Measurements from ENCODE around the gene TBC1D2B. TPM values are rescaled to one million over a fixed set of nuclear protein-coding genes. Genes with fewer than 3 reads are reported as not detected.

TBC1D2B gene
- total RNA-seq, 1 experiment from 2014 or later: 17.6 TPM

GRCh38 chr15:78048628-78048920, 28.9 kb downstream of the TBC1D2B start:
- H3K4me1 ChIP-seq (ENCODE audit: insufficient read depth, low read length): no peaks in the 10 kb centered on the region; the same call in 1 of the 2 replicates
- H3K27me3 ChIP-seq (ENCODE audit: insufficient read depth, low read length): no peaks in the 10 kb centered on the region
- Mint-ChIP-seq H3K9me3 (no peaks in the 10 kb centered on the region), H3K27ac (0 out of 7 replicates have a peak overlapping the region, but pooled peaks of 1 of the 3 experiments have one; percentile 37), H3K36me3 (ENCODE audit: insufficient read depth in 1 of 3, low read depth in 3 of 3) (peaks cover 0 to 7% (median 6%) of the 10 kb centered on the region in 3 experiments; a peak in 3 of 7 replicates), H3K4me1 (peaks cover 19 to 24% of the 10 kb centered on the region in 2 experiments), H3K27me3 (ENCODE audit: low read depth) (no peaks in the 10 kb centered on the region; the same call in 1 of the 2 replicates), H3K4me3 (no peak overlapping the region)
- no CpG with 5 or more reads among the region's 5 CpGs for WGBS (ENCODE audit: extremely low coverage, insufficient read length, low lambda C conversion rate)
- no peak overlapping the region for H4K5ac ChIP-seq (ENCODE audit: insufficient read length, low read depth, low read length)
- no peak overlapping the region for H2BK20ac ChIP-seq (ENCODE audit: low read depth, low read length, poor library complexity, severe bottlenecking)
- no peaks in the 10 kb centered on the region for H3K79me1 ChIP-seq (ENCODE audit: insufficient read depth, low read depth, low read length, poor library complexity, severe bottlenecking)
- no peak overlapping the region for H3K4me2 ChIP-seq (ENCODE audit: insufficient read depth, insufficient read length, low read length)
- no peak overlapping the region for H4K8ac ChIP-seq (replicated peaks; ENCODE audit: insufficient read length, low read depth, low read length)
- H3K27ac ChIP-seq (ENCODE audit: insufficient read length, low read depth, low read length): no peak overlapping the region
- no peak for DNase-seq
- H3K18ac ChIP-seq (ENCODE audit: insufficient read length, low read depth, low read length): no peak overlapping the region
- H3K79me2 ChIP-seq (ENCODE audit: insufficient read depth, low read length): no peaks in the 10 kb centered on the region
- H2AK5ac ChIP-seq (ENCODE audit: insufficient read length, low read length): no peak overlapping the region
- no peak overlapping the region for H3K9ac ChIP-seq (ENCODE audit: extremely low read depth, insufficient read length, low read length)
- no peak overlapping the region for H2BK15ac ChIP-seq (ENCODE audit: low read depth, low read length)
- H2BK120ac ChIP-seq (ENCODE audit: low read depth, low read length, poor library complexity, severe bottlenecking): no peak overlapping the region
- no peak overlapping the region for H3K4ac ChIP-seq (ENCODE audit: low read depth, low read length)
- TF ChIP-seq, protein P1, sequence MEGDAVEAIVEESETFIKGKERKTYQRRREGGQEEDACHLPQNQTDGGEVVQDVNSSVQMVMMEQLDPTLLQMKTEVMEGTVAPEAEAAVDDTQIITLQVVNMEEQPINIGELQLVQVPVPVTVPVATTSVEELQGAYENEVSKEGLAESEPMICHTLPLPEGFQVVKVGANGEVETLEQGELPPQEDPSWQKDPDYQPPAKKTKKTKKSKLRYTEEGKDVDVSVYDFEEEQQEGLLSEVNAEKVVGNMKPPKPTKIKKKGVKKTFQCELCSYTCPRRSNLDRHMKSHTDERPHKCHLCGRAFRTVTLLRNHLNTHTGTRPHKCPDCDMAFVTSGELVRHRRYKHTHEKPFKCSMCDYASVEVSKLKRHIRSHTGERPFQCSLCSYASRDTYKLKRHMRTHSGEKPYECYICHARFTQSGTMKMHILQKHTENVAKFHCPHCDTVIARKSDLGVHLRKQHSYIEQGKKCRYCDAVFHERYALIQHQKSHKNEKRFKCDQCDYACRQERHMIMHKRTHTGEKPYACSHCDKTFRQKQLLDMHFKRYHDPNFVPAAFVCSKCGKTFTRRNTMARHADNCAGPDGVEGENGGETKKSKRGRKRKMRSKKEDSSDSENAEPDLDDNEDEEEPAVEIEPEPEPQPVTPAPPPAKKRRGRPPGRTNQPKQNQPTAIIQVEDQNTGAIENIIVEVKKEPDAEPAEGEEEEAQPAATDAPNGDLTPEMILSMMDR (conservative IDR thresholded peaks at IDR 0.05): no peak
- no peak overlapping the region for H3K56ac ChIP-seq (ENCODE audit: insufficient read length, low read depth, low read length)
- no peaks in the 10 kb centered on the region for H3K9me3 ChIP-seq (ENCODE audit: control insufficient read depth, low read depth, low read length)
- H3K14ac ChIP-seq (ENCODE audit: insufficient read depth, low read length): no peak overlapping the region
- no peaks in the 10 kb centered on the region for H4K20me1 ChIP-seq (ENCODE audit: control insufficient read depth, insufficient read depth, insufficient read length)
- H3K23me2 ChIP-seq (ENCODE audit: insufficient read length, low read depth, low read length, poor library complexity, severe bottlenecking): no peaks in the 10 kb centered on the region
- H4K91ac ChIP-seq (ENCODE audit: insufficient read length, low read depth, low read length): no peak overlapping the region
- H3T11ph ChIP-seq (ENCODE audit: low read length): no peak overlapping the region
- H3K23ac ChIP-seq (ENCODE audit: insufficient read length, low read depth, low read length): no peak overlapping the region
- H2BK5ac ChIP-seq (ENCODE audit: insufficient read length, low read length): no peak overlapping the region
- H2AFZ ChIP-seq (ENCODE audit: low read length): no peak overlapping the region
- no peak overlapping the region for H2BK12ac ChIP-seq (ENCODE audit: insufficient read length, low read depth, low read length)

Data from H9 (cell line).